ENCODE results near the gene DOCK2. TPM values are rescaled to one million over a fixed set of nuclear protein-coding genes. Genes with fewer than 3 reads are reported as not detected.

Gene DOCK2
- total RNA-seq, 3 donors from 2014 or later: 13.4 to 43.8 (median 19.8) TPM

GRCh38 chr5:169757016-169757415, 119.9 kb downstream of the DOCK2 start:
- DNase-seq (ENCODE audit: low spot score in 2 of 2): no peak
- H3K9me3 ChIP-seq: no peaks in the 10 kb centered on the region
- TF ChIP-seq POLR2AphosphoS5 (IDR thresholded peaks at IDR 0.05) (no peak), POLR2A (IDR thresholded peaks at IDR 0.05) (no peak), CTCF (IDR thresholded peaks at IDR 0.05) (no peak)
- no peak overlapping the region for H3K27ac ChIP-seq
- no peak overlapping the region for H3K4me3 ChIP-seq
- H3K27me3 ChIP-seq: no peaks in the 10 kb centered on the region
- H3K36me3 ChIP-seq: no peaks in the 10 kb centered on the region
- intact Hi-C loops (cut with DNase I; ENCODE audit: low total_unique reads): no loop called here
- H3K4me1 ChIP-seq: peaks cover 0 to 6% of the 10 kb centered on the region in 2 donors

GRCh38 chr5:169758886-169759285, 121.8 kb downstream of the DOCK2 start:
- Histone ChIP-seq H3K27ac (no peak overlapping the region), H3K36me3 (no peaks in the 10 kb centered on the region), H3K27me3 (no peaks in the 10 kb centered on the region), H3K4me1 (peaks cover 0 to 3% of the 10 kb centered on the region in 2 donors), H3K9me3 (no peaks in the 10 kb centered on the region), H3K4me3 (no peak overlapping the region)
- intact Hi-C loops (cut with DNase I; ENCODE audit: low total_unique reads): no loop called here
- TF ChIP-seq POLR2AphosphoS5 (IDR thresholded peaks at IDR 0.05): no peak
- TF ChIP-seq CTCF (IDR thresholded peaks at IDR 0.05): no peak
- no peak for TF ChIP-seq POLR2A (IDR thresholded peaks at IDR 0.05)
- DNase-seq (ENCODE audit: low spot score in 2 of 2): no peak

- Histone ChIP-seq H3K4me3 (no peak overlapping the region), H3K9me3 (no peaks in the 10 kb centered on the region), H3K27ac (no peak overlapping the region), H3K4me1 (no peaks in the 10 kb centered on the region), H3K36me3 (no peaks in the 10 kb centered on the region), H3K27me3 (no peaks in the 10 kb centered on the region)
- no peak for DNase-seq (ENCODE audit: low spot score in 2 of 2)
- intact Hi-C loops (cut with DNase I; ENCODE audit: low total_unique reads): no loop called here
- TF ChIP-seq POLR2A (IDR thresholded peaks at IDR 0.05) (no peak), CTCF (IDR thresholded peaks at IDR 0.05) (no peak), POLR2AphosphoS5 (IDR thresholded peaks at IDR 0.05) (no peak)
These were observed 123.2 kb downstream of the DOCK2 start for GRCh38 chr5:169760229-169760628.

- Histone ChIP-seq H3K27me3 (no peaks in the 10 kb centered on the region), H3K27ac (no peak overlapping the region), H3K4me1 (no peaks in the 10 kb centered on the region), H3K4me3 (no peak overlapping the region), H3K9me3 (no peaks in the 10 kb centered on the region), H3K36me3 (no peaks in the 10 kb centered on the region)
- no peak for TF ChIP-seq POLR2AphosphoS5 (IDR thresholded peaks at IDR 0.05)
- TF ChIP-seq CTCF (IDR thresholded peaks at IDR 0.05): no peak
- TF ChIP-seq POLR2A (IDR thresholded peaks at IDR 0.05): no peak
- intact Hi-C loops (cut with DNase I; ENCODE audit: low total_unique reads): no loop called here
- DNase-seq (ENCODE audit: low spot score in 2 of 2): no peak
These were observed 125.4 kb downstream of the DOCK2 start for GRCh38 chr5:169762338-169763095.

GRCh38 chr5:169763376-169764017, 126.4 kb downstream of the DOCK2 start:
- Histone ChIP-seq H3K4me1 (no peaks in the 10 kb centered on the region), H3K4me3 (no peak overlapping the region), H3K27ac (peak overlapping the region in 1 of 2 donors; percentile 9), H3K36me3 (no peaks in the 10 kb centered on the region), H3K9me3 (no peaks in the 10 kb centered on the region), H3K27me3 (no peaks in the 10 kb centered on the region)
- DNase-seq (ENCODE audit: low spot score in 2 of 2): no peak
- intact Hi-C loops (cut with DNase I; ENCODE audit: low total_unique reads): no loop called here
- TF ChIP-seq POLR2AphosphoS5 (IDR thresholded peaks at IDR 0.05) (no peak), CTCF (IDR thresholded peaks at IDR 0.05) (no peak), POLR2A (IDR thresholded peaks at IDR 0.05) (no peak)
